Lower leg skin (tissue), 4 donors: Measurements from ENCODE around the gene ELF5. TPM values are rescaled to one million over a fixed set of nuclear protein-coding genes. Genes with fewer than 3 reads are reported as not detected.

Experiments
- DNase-seq, 2 donors: peaks; one replicate each; pipeline ENCODE4 v3.0.0-alpha.2; 2019; ENCODE audit warnings: low spot score in 2 of 2
- H3K4me3 ChIP-seq: fragments of 200-600 bp; sonication (generic); 2 replicates; pipeline ENCODE4 v1.5.1; 2017; ENCODE audit warnings: mild to moderate bottlenecking, low read depth; ENCODE audit not compliant: poor library complexity, severe bottlenecking
- POLR2A ChIP-seq, 2 donors: fragments of 450-650 bp; IDR thresholded peaks; one replicate each; pipeline ENCODE4 v1.6.1; 2016 to 2017; ENCODE audit warnings: antibody characterized with exemption in 2 of 2, mild to moderate bottlenecking in 1 of 2, moderate library complexity in 1 of 2
- WGBS, 2 donors: methylation state at CpG; one replicate each; pipeline ENCODE4 v1.1.5; 2018; 5-methylcytosine and 5-hydroxymethylcytosine counted together
- intact Hi-C: fragments of 100-400 bp; cut with DNase I; formaldehyde crosslinking; loops from one replicate; pipeline ENCODE4 v1.15.0; 2023; ENCODE audit warnings: low total_unique reads
- total RNA-seq, 4 donors: library from RNA; depleted of rRNA; stranded (reverse); fragments of >200 nt; gene quantifications; one replicate each; pipeline ENCODE4 v1.1.0, GENCODE V29; 2016
- TF ChIP-seq, protein P1 (sequence below), 3 donors: fragments of 450-650 bp; IDR thresholded peaks; one replicate each; pipeline ENCODE4 v1.5.1; 2016; ENCODE audit warnings: antibody characterized with exemption in 3 of 3, mild to moderate bottlenecking in 3 of 3, moderate library complexity in 2 of 3

The ELF5 gene
- total RNA-seq, 4 donors from 2014 or later = 1.9 to 13.5 (median 9.9) TPM

- intact Hi-C loops = loop anchor here (10.0 kb wide), 2 partner anchors 116 to 316 kb away; no protein-coding TSS in a partner anchor
- no peak overlapping the region for H3K4me3 ChIP-seq
- TF ChIP-seq, protein P1, sequence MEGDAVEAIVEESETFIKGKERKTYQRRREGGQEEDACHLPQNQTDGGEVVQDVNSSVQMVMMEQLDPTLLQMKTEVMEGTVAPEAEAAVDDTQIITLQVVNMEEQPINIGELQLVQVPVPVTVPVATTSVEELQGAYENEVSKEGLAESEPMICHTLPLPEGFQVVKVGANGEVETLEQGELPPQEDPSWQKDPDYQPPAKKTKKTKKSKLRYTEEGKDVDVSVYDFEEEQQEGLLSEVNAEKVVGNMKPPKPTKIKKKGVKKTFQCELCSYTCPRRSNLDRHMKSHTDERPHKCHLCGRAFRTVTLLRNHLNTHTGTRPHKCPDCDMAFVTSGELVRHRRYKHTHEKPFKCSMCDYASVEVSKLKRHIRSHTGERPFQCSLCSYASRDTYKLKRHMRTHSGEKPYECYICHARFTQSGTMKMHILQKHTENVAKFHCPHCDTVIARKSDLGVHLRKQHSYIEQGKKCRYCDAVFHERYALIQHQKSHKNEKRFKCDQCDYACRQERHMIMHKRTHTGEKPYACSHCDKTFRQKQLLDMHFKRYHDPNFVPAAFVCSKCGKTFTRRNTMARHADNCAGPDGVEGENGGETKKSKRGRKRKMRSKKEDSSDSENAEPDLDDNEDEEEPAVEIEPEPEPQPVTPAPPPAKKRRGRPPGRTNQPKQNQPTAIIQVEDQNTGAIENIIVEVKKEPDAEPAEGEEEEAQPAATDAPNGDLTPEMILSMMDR (IDR thresholded peaks at IDR 0.05) = no peak
- no peak for TF ChIP-seq POLR2A (IDR thresholded peaks at IDR 0.05)
- 79 to 92% methylated on average over 2 of the region's 2 CpGs for WGBS, 2 donors
- peak in 1 of 2 donors; percentile 62 for DNase-seq
Observed at GRCh38 chr11:34490304-34490703, 23.3 kb downstream of the ELF5 start.

DNA sequence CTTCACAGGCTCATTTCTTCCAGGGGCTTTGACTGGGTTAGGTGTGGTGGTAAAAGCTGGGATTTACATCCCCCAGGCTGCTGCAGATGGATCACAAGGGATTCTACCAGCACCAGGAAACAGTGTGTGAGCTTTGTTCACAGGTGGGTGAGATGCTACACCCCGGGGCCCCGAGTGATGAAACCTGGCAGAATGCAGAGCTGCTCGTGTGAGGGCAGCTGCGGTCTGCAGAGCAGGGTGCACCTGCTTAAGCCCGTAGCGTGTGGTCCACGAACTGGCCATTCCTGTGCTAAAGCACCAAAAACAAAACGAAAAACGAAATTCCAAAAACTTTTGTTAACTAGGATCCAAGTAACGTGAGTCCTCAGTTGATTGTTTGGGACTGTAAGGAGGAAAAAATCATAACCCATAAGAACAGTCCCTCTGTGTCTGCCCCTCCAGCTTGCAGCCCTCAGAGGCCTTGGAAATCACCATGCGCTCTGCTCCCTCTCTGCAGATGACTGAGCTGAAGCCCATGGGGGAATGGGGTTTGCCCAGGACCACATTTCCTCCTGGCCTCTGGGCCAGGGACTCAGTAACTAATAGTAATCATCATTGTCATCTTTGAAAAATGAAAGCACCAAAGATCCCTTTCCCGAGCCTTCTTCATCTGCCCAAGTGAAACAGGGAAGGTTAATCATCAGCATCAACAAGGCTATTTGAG, 24.6 kb downstream of the ELF5 start:
- H3K4me3 ChIP-seq = no peak overlapping the region
- intact Hi-C loops = no loop called here
- TF ChIP-seq, protein P1 (IDR thresholded peaks at IDR 0.05) = no peak
- TF ChIP-seq POLR2A (IDR thresholded peaks at IDR 0.05) = no peak
- WGBS, 2 donors = 90 to 91% methylated on average over 12 of the region's 12 CpGs
- peak in 1 of 2 donors; percentile 63 for DNase-seq

GRCh38 chr11:34487430-34487829, 26.2 kb downstream of the ELF5 start:
- DNase-seq = no peak
- TF ChIP-seq, protein P1 (IDR thresholded peaks at IDR 0.05) = no peak
- TF ChIP-seq POLR2A (IDR thresholded peaks at IDR 0.05) = no peak
- intact Hi-C loops = no loop called here
- 87 to 92% methylated on average over 7 of the region's 7 CpGs for WGBS, 2 donors
- H3K4me3 ChIP-seq = no peak overlapping the region

- TF ChIP-seq, protein P1 (IDR thresholded peaks at IDR 0.05) = no peak
- no peak for TF ChIP-seq POLR2A (IDR thresholded peaks at IDR 0.05)
- 85 to 91% methylated on average over 9 of the region's 9 CpGs for WGBS, 2 donors
- no peak overlapping the region for H3K4me3 ChIP-seq
- intact Hi-C loops = no loop called here
- no peak for DNase-seq
Observed at GRCh38 chr11:34483106-34483874, 30.3 kb downstream of the ELF5 start.

DNA sequence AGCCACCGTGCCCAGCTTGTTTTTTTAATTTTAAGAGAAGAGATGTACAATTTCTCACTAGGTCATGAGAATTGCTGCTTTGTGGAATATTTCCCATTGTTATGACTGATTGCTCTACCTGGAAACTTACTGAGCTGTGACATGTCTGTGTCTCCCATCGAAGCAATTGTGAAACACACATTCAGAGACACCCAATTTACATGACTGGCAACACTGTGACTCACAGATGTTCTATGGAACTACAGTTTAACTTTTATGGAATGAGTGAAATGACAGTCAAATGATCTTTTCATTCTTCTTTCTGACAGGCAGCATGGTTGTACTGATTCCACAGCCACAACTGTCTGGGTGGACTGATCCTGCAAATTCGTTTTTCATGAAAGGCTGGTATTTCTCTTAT, 32.3 kb downstream of the ELF5 start:
- 60 to 78% methylated on average over 3 of the region's 3 CpGs for whole genome bisulfite sequencing, 2 donors
- TF ChIP-seq POLR2A (IDR thresholded peaks at IDR 0.05) = no peak
- TF ChIP-seq, protein P1 (IDR thresholded peaks at IDR 0.05) = no peak
- intact Hi-C loops = no loop called here
- DNase-seq = no peak
- H3K4me3 ChIP-seq = no peak overlapping the region
